Neural progenitor cell (in vitro differentiated cells): ENCODE results near the gene LRRC7. TPM values are rescaled to one million over a fixed set of nuclear protein-coding genes. Genes with fewer than 3 reads are reported as not detected.
"Not testable (repeated sequence)": the region's sequence is repeated elsewhere in the genome, so short reads cannot be mapped to it uniquely, and the experiment has no call there.

Experiments used
- DNase-seq: peaks from one replicate; pipeline ENCODE4 v3.0.0-alpha.2; 2016; ENCODE audit warnings: low spot score
- H2AFZ ChIP-seq: fragments of 200-600 bp; sonication (generic); replicated peaks from 2 replicates; pipeline ENCODE4 v1.6.1; 2016; ENCODE audit warnings: antibody characterized with exemption
- H3F3A ChIP-seq: fragments of 200-600 bp; sonication (generic); 2 replicates; pipeline ENCODE4 v1.6.1; 2016; ENCODE audit warnings: antibody characterized with exemption, low read depth
- H3K27ac ChIP-seq: fragments of 200-600 bp; sonication (generic); 2 replicates; pipeline ENCODE4 v1.5.1; 2016; ENCODE audit warnings: mild to moderate bottlenecking
- H3K27me3 ChIP-seq: fragments of 200-600 bp; sonication (generic); 2 replicates; pipeline ENCODE4 v1.6.1; 2016; ENCODE audit warnings: mild to moderate bottlenecking, moderate library complexity
- H3K36me3 ChIP-seq: fragments of 200-600 bp; sonication (generic); 2 replicates; pipeline ENCODE4 v1.5.1; 2016
- H3K4me1 ChIP-seq: fragments of 200-600 bp; sonication (generic); 2 replicates; pipeline ENCODE4 v1.6.1; 2016; ENCODE audit warnings: mixed run types
- H3K4me2 ChIP-seq: fragments of 200-600 bp; sonication (generic); 2 replicates; pipeline ENCODE4 v1.6.1; 2016
- H3K4me3 ChIP-seq: fragments of 200-600 bp; sonication (generic); 2 replicates; pipeline ENCODE4 v1.5.1; 2016
- H3K79me2 ChIP-seq: fragments of 200-600 bp; sonication (generic); 2 replicates; pipeline ENCODE4 v1.6.1; 2016; ENCODE audit warnings: low read depth
- H3K9ac ChIP-seq: fragments of 200-600 bp; sonication (generic); 2 replicates; pipeline ENCODE4 v1.6.1; 2016
- H3K9me3 ChIP-seq: fragments of 200-600 bp; sonication (generic); 2 replicates; pipeline ENCODE4 v1.5.1; 2016; ENCODE audit warnings: low read depth
- H4K20me1 ChIP-seq: fragments of 200-600 bp; sonication (generic); 2 replicates; pipeline ENCODE4 v1.6.1; 2016; ENCODE audit warnings: low read depth
- H3K27ac Mint-ChIP-seq: 3 replicates; pipeline ENCODE4 v1.8.0; 2021; ENCODE audit warnings: mixed read lengths
- H3K27me3 Mint-ChIP-seq: 2 replicates; pipeline ENCODE4 v1.8.0; 2022; ENCODE audit warnings: low read depth, mild to moderate bottlenecking, inconsistent platforms, moderate library complexity, mixed read lengths; ENCODE audit not compliant: insufficient read depth
- H3K36me3 Mint-ChIP-seq: 3 replicates; pipeline ENCODE4 v1.8.0; 2021; ENCODE audit warnings: mixed read lengths
- H3K4me1 Mint-ChIP-seq: 3 replicates; pipeline ENCODE4 v1.8.0; 2021; ENCODE audit warnings: mixed read lengths
- H3K4me3 Mint-ChIP-seq: 3 replicates; pipeline ENCODE4 v1.8.0; 2021; ENCODE audit warnings: mild to moderate bottlenecking, moderate library complexity, mixed read lengths
- H3K9me3 Mint-ChIP-seq: 3 replicates; pipeline ENCODE4 v1.8.0; 2020; ENCODE audit warnings: mixed read lengths
- EZH2 ChIP-seq: fragments of 200-600 bp; sonication (generic); IDR thresholded peaks from 2 replicates; pipeline ENCODE4 v1.6.1; 2017; ENCODE audit warnings: antibody characterized with exemption, mild to moderate bottlenecking, moderate library complexity
- EZH2phosphoT487 ChIP-seq: fragments of 200-600 bp; sonication (generic); IDR thresholded peaks from 2 replicates; pipeline ENCODE4 v1.6.1; 2017; ENCODE audit warnings: antibody characterized with exemption
- total RNA-seq: library from RNA; depleted of rRNA; stranded (reverse); fragments of >200 nt; gene quantifications from 2 replicates; pipeline ENCODE4 v1.2.3, GENCODE V29; 2015; ENCODE audit warnings: low replicate concordance
- TF ChIP-seq, protein P1 (sequence below): fragments of 200-600 bp; sonication (generic); IDR thresholded peaks from 2 replicates; pipeline ENCODE4 v1.5.1; 2017; ENCODE audit warnings: antibody characterized with exemption, mild to moderate bottlenecking

LRRC7 gene
- total RNA-seq, 1 donor from 2014 or later: not detected

DNA sequence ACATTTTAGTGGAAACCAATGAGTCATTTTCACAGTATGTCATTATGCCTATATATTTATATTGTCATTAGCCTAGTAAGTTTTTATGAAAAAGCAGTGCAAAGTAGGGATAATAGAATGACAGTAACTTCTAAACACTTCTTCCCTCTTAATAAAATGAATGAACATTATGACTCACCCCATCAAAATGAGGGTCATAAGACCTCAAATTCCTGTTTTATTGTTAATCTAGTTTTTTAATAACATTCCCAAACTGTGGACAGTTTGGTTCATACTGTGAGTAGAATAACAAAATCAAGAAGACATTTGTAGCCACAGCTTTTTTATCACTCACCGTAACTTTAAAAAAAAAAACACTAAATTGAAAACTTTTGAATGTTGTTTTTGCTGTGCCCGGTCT is 477.1 kb downstream of the LRRC7 start:
- Mint-ChIP-seq H3K4me3 (no peak overlapping the region), H3K4me1 (no peaks in the 10 kb centered on the region), H3K27ac (no peak overlapping the region), H3K9me3 (no peaks in the 10 kb centered on the region), H3K36me3 (no peaks in the 10 kb centered on the region), H3K27me3 (no peaks in the 10 kb centered on the region)
- no peaks in the 10 kb centered on the region for H3K36me3 ChIP-seq
- TF ChIP-seq EZH2: no peak
- no peaks in the 10 kb centered on the region for H3K27me3 ChIP-seq
- DNase-seq: no peak
- no peak overlapping the region for H3K4me2 ChIP-seq
- H3K4me3 ChIP-seq: no peak overlapping the region
- H2AFZ ChIP-seq: no peak overlapping the region
- H3F3A ChIP-seq: no peaks in the 10 kb centered on the region
- H4K20me1 ChIP-seq: no peaks in the 10 kb centered on the region
- no peak overlapping the region for H3K9ac ChIP-seq
- no peaks in the 10 kb centered on the region for H3K4me1 ChIP-seq
- no peaks in the 10 kb centered on the region for H3K79me2 ChIP-seq
- no peak overlapping the region for H3K27ac ChIP-seq
- H3K9me3 ChIP-seq: no peaks in the 10 kb centered on the region

DNA sequence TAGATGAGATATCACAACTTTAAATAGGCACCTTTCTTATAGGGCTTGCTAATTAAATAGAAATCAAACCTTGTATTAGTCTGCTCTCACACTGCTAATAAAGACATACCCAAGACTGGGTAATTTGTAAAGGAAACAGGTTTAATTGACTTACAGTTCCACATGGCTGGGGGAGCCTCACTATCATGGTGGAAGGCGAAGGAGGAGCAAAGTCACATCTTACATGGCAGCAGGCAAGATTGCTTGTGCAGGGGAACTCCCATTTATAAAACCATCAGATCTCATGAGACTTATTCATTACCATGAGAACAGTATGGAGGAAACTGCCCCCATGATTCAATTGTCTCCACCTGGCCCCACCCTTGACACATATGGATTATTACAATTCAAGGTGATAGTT is 477.9 kb downstream of the LRRC7 start:
- H3K27me3 ChIP-seq, H2AFZ ChIP-seq, H3F3A ChIP-seq, H3K4me1 ChIP-seq, H3K4me3 ChIP-seq, H3K36me3 Mint-ChIP-seq, H3K36me3 ChIP-seq, H3K27ac ChIP-seq, H3K9me3 Mint-ChIP-seq, H4K20me1 ChIP-seq, H3K4me2 ChIP-seq, H3K4me1 Mint-ChIP-seq, H3K4me3 Mint-ChIP-seq, H3K27me3 Mint-ChIP-seq, DNase-seq, H3K9ac ChIP-seq, H3K79me2 ChIP-seq, H3K27ac Mint-ChIP-seq, H3K9me3 ChIP-seq: not testable (repeated sequence)

DNA sequence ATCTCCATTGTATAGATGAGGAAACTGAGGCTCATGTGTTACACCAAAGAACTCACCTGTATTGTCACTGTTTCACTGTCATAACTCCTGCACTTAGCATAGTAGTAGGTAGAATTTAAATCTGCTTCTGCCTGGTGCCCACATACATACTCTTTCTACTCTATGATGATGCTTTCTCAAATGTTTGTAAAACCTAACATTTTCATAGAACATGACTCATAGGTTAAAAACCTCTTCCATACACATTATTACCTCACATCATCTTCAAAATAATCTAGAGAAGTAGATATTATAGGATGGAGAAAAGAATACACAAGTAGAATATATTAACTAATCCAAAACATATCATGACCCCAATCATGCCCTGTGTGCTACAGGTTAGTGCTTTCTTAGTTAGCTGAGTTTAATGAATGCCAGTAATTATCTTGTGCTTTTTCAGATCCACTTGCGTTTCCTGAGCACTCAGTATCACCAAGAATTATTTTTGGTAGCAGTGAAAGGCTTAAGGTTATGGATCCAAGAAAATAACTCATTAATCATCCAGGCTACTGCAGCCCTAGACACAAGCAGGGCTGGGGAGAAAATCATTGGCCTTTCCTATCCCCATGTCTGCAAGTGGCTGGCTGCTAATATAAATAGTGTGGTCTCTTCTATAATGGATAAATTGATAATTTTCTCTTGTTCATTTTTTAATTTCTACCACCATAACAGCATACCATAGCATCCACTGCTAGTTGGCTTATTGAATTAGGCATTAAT is 480.8 kb downstream of the LRRC7 start:
- no peaks in the 10 kb centered on the region for H3K4me1 Mint-ChIP-seq
- no peak overlapping the region for H3K27ac ChIP-seq

DNA sequence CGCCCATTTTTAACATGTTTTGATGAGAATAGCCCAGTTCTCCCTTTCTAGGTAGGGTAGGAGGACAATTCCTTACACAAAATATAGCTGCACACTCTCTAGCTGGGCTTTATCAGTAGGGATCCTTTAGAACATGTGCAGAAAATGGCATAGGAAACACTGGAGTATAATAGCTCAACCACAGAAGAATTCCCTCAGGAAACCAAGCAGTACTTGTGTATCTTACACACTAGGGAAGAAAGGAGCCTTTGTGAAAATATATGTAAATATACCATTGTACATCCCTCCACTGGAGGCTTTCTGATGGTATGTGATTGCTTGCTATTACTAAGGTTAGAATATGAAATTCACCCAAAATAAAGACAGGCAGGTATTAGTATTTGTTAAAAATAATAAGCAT is 484.2 kb downstream of the LRRC7 start:
- Histone ChIP-seq H3F3A (no peaks in the 10 kb centered on the region), H2AFZ (no peak overlapping the region), H3K36me3 (no peaks in the 10 kb centered on the region), H3K4me3 (no peak overlapping the region), H3K27me3 (no peaks in the 10 kb centered on the region), H3K79me2 (no peaks in the 10 kb centered on the region), H4K20me1 (no peaks in the 10 kb centered on the region), H3K9me3 (no peaks in the 10 kb centered on the region), H3K4me2 (no peak overlapping the region), H3K9ac (no peak overlapping the region), H3K27ac (no peak overlapping the region), H3K4me1 (no peaks in the 10 kb centered on the region)
- Mint-ChIP-seq H3K36me3 (no peaks in the 10 kb centered on the region), H3K27ac (no peak overlapping the region), H3K9me3 (no peaks in the 10 kb centered on the region), H3K4me3 (no peak overlapping the region), H3K27me3 (no peaks in the 10 kb centered on the region), H3K4me1 (no peaks in the 10 kb centered on the region)
- DNase-seq: no peak
- TF ChIP-seq EZH2: no peak
- TF ChIP-seq EZH2phosphoT487: no peak

More for the DNA sequence above, 480.8 kb downstream of the LRRC7 start:
- no peaks in the 10 kb centered on the region for H3K27me3 ChIP-seq
- H3K79me2 ChIP-seq: no peaks in the 10 kb centered on the region
- no peaks in the 10 kb centered on the region for H3K9me3 ChIP-seq
- Mint-ChIP-seq H3K27ac (no peak overlapping the region), H3K4me3 (no peak overlapping the region), H3K36me3 (no peaks in the 10 kb centered on the region), H3K9me3 (no peaks in the 10 kb centered on the region), H3K27me3 (no peaks in the 10 kb centered on the region)
- H3K4me3 ChIP-seq: no peak overlapping the region
- DNase-seq: no peak
- no peaks in the 10 kb centered on the region for H4K20me1 ChIP-seq
- no peaks in the 10 kb centered on the region for H3K4me1 ChIP-seq
- H3K9ac ChIP-seq: no peak overlapping the region
- TF ChIP-seq, protein P1, sequence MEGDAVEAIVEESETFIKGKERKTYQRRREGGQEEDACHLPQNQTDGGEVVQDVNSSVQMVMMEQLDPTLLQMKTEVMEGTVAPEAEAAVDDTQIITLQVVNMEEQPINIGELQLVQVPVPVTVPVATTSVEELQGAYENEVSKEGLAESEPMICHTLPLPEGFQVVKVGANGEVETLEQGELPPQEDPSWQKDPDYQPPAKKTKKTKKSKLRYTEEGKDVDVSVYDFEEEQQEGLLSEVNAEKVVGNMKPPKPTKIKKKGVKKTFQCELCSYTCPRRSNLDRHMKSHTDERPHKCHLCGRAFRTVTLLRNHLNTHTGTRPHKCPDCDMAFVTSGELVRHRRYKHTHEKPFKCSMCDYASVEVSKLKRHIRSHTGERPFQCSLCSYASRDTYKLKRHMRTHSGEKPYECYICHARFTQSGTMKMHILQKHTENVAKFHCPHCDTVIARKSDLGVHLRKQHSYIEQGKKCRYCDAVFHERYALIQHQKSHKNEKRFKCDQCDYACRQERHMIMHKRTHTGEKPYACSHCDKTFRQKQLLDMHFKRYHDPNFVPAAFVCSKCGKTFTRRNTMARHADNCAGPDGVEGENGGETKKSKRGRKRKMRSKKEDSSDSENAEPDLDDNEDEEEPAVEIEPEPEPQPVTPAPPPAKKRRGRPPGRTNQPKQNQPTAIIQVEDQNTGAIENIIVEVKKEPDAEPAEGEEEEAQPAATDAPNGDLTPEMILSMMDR: no peak
- no peak for TF ChIP-seq EZH2
- TF ChIP-seq EZH2phosphoT487: no peak
- H3F3A ChIP-seq: no peaks in the 10 kb centered on the region
- H3K4me2 ChIP-seq: no peak overlapping the region
- no peaks in the 10 kb centered on the region for H3K36me3 ChIP-seq
- no peak overlapping the region for H2AFZ ChIP-seq

DNA sequence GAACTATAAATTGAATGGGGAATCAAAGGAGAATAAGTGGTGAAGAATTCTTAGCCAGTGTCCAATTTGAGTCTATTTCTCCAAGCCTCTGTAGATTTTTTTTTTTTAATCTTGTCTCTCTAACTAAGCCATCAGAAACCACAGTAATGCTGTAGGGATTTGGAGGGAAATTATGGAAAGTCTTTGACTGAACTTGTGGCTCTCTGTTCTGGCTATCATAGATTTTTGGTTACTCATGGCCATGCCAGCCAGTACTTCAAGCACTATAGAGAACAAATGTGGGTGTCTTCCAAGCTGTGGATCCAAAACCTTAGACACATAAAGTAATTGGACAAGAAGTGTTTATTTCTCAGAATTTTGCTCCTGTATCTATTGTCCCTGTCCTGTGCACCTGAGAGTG is 489.8 kb downstream of the LRRC7 start:
- Histone ChIP-seq H3K4me2 (no peak overlapping the region), H2AFZ (no peak overlapping the region), H3K36me3 (no peaks in the 10 kb centered on the region), H4K20me1 (no peaks in the 10 kb centered on the region), H3K27ac (no peak overlapping the region), H3K4me1 (no peaks in the 10 kb centered on the region), H3K9me3 (no peaks in the 10 kb centered on the region), H3K4me3 (no peak overlapping the region), H3K9ac (no peak overlapping the region), H3F3A (no peaks in the 10 kb centered on the region), H3K79me2 (no peaks in the 10 kb centered on the region), H3K27me3 (no peaks in the 10 kb centered on the region)
- Mint-ChIP-seq H3K36me3 (no peaks in the 10 kb centered on the region), H3K4me1 (peaks cover 10% of the 10 kb centered on the region), H3K27me3 (no peaks in the 10 kb centered on the region), H3K4me3 (no peak overlapping the region), H3K9me3 (no peaks in the 10 kb centered on the region), H3K27ac (no peak overlapping the region)
- TF ChIP-seq, protein P1: no peak
- TF ChIP-seq EZH2 (no peak), EZH2phosphoT487 (no peak)
- DNase-seq: no peak
